AG10803 (cell line): ENCODE measurements around the gene RGR.

ENCODE experiments used
- DNase-seq: peaks from one replicate; pipeline ENCODE4 v3.0.0; 2010; ENCODE audit warnings: low read depth
- H3K4me3 ChIP-seq: 2 replicates; pipeline ENCODE4 v1.5.1; 2011; ENCODE audit warnings: mild to moderate bottlenecking, low read length, control low read depth
- CTCF ChIP-seq: conservative IDR thresholded peaks from 2 replicates; pipeline ENCODE4 v1.5.1; 2011; ENCODE audit warnings: mild to moderate bottlenecking, low read length, control low read depth, inconsistent platforms

RGR gene

GRCh38 chr10:84244651-84245270 lies at the start of gene RGR:
Gene RGR, plus strand, starts transcription at chr10:84245053. Its CDS starts 38 bp downstream, at chr10:84245091.
- no peak within 1 kb of the TSS for H3K4me3 ChIP-seq
- peak; percentile 11 for DNase-seq
- TF ChIP-seq CTCF: no peak

- no peak overlapping the region for H3K4me3 ChIP-seq
- no peak for TF ChIP-seq CTCF
- no peak for DNase-seq
These were observed 48.8 kb upstream of the RGR start for GRCh38 chr10:84196083-84196482.

- H3K4me3 ChIP-seq: no peak overlapping the region
- no peak for TF ChIP-seq CTCF
- no peak for DNase-seq
These were observed 47.9 kb upstream of the RGR start for GRCh38 chr10:84196941-84197340.

- DNase-seq: no peak
- no peak overlapping the region for H3K4me3 ChIP-seq
- no peak for TF ChIP-seq CTCF
These were observed 47.2 kb upstream of the RGR start for GRCh38 chr10:84197643-84198042.

- no peak overlapping the region for H3K4me3 ChIP-seq
- TF ChIP-seq CTCF: no peak
- DNase-seq: no peak
These were observed 46.5 kb upstream of the RGR start for GRCh38 chr10:84198206-84198915.

- no peak for DNase-seq
- no peak for TF ChIP-seq CTCF
- no peak overlapping the region for H3K4me3 ChIP-seq
These were observed 44.2 kb upstream of the RGR start for GRCh38 chr10:84200537-84201243.
